ENCODE results near the gene ABCD1.

DNA sequence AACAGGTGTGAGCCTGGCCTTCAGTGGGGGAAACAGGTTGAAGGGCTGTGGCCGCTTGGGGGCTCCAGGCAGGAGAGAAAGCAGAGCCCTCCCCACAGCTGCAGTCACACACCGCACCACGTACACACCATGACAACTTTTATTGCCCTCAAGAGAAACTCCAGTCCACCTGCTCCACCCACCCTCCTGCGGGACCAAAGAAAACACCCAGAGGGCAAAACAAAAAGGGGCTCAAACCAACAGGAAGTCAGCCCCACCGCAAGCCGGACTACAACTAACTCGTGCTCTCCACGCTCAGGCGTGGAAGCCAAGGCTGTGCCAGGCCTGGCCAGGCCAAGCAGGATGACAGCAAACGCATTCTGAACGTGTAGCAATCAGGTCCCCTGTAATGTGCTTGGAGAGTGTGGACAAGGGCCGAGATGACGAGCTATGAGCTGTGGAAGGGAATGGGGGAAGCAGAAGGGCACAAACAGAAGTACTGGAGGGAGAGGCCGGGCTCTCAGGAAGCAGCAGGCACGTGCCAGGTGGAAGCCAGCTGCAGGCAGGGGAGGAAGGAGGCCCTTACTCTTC is 24.2 kb upstream of the ABCD1 start:
- TF ChIP-seq POLR2A (IDR thresholded peaks at IDR 0.05), result no peak
- TF ChIP-seq, protein P1, sequence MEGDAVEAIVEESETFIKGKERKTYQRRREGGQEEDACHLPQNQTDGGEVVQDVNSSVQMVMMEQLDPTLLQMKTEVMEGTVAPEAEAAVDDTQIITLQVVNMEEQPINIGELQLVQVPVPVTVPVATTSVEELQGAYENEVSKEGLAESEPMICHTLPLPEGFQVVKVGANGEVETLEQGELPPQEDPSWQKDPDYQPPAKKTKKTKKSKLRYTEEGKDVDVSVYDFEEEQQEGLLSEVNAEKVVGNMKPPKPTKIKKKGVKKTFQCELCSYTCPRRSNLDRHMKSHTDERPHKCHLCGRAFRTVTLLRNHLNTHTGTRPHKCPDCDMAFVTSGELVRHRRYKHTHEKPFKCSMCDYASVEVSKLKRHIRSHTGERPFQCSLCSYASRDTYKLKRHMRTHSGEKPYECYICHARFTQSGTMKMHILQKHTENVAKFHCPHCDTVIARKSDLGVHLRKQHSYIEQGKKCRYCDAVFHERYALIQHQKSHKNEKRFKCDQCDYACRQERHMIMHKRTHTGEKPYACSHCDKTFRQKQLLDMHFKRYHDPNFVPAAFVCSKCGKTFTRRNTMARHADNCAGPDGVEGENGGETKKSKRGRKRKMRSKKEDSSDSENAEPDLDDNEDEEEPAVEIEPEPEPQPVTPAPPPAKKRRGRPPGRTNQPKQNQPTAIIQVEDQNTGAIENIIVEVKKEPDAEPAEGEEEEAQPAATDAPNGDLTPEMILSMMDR (IDR thresholded peaks at IDR 0.05 in 8 of 11, conservative IDR thresholded peaks at IDR 0.05 in 3 of 11), result no peak
